Ishikawa (cell line): ENCODE results near the gene EFEMP2.

Experiments used
- EGR1 ChIP-seq: IDR thresholded peaks from 2 replicates; pipeline ENCODE4 v1.6.1; 2012
- EP300 ChIP-seq: IDR thresholded peaks from 2 replicates; pipeline ENCODE4 v1.6.1; 2012; ENCODE audit warnings: borderline replicate concordance
- FOXM1 ChIP-seq: IDR thresholded peaks from 2 replicates; pipeline ENCODE4 v1.6.1; 2012; ENCODE audit warnings: low read depth, borderline replicate concordance
- MAX ChIP-seq: IDR thresholded peaks from 2 replicates; pipeline ENCODE4 v1.6.1; 2012
- RAD21 ChIP-seq: IDR thresholded peaks from 2 replicates; pipeline ENCODE4 v1.6.1; 2012; ENCODE audit warnings: low read depth
- REST ChIP-seq: IDR thresholded peaks from 2 replicates; pipeline ENCODE4 v1.6.1; 2012; ENCODE audit warnings: low read depth, mild to moderate bottlenecking
- TAF1 ChIP-seq: IDR thresholded peaks from 2 replicates; pipeline ENCODE4 v1.6.1; 2012; ENCODE audit warnings: low read depth, mild to moderate bottlenecking
- TEAD4 ChIP-seq: IDR thresholded peaks from 2 replicates; pipeline ENCODE4 v1.6.1; 2012
- YY1 ChIP-seq: IDR thresholded peaks from 2 replicates; pipeline ENCODE4 v1.6.1; 2012; ENCODE audit warnings: low read depth

GRCh38 chr11:65843811-65844210 is 28.8 kb downstream of the EFEMP2 start:
- TF ChIP-seq YY1 = no peak
- no peak for TF ChIP-seq MAX
- no peak for TF ChIP-seq TAF1
- TF ChIP-seq RAD21 = no peak
- no peak for TF ChIP-seq EGR1
- TF ChIP-seq EP300 = no peak
- TF ChIP-seq REST = no peak
- TF ChIP-seq TEAD4 = no peak
- no peak for TF ChIP-seq FOXM1
